ENCODE measurements around the gene NDUFA7.
"Not testable (repeated sequence)": the region's sequence is repeated elsewhere in the genome, so short reads cannot be mapped to it uniquely, and the experiment has no call there.

The NDUFA7 gene

GRCh38 chr19:8265872-8266271 lies 55.3 kb downstream of the NDUFA7 start:
- Histone ChIP-seq H3K9me3 (no peaks in the 10 kb centered on the region), H3K4me3 (ENCODE audit: low read depth in 1 of 2, low read length in 1 of 2) (no peak overlapping the region), H3K27ac (no peak overlapping the region), H3K27me3 (peaks cover 10% of the 10 kb centered on the region), H3K4me1 (ENCODE audit: control insufficient read depth in 1 of 2, insufficient read depth in 1 of 2, low read depth in 1 of 2, low read length in 1 of 2) (peaks cover 5 to 6% of the 10 kb centered on the region in 2 experiments), H3K36me3 (no peaks in the 10 kb centered on the region)
- no peak for TF ChIP-seq CTCF (IDR thresholded peaks at IDR 0.05)

GRCh38 chr19:8264248-8264647 lies 56.9 kb downstream of the NDUFA7 start:
- H3K36me3 ChIP-seq; H3K9me3 ChIP-seq; H3K27me3 ChIP-seq; H3K4me3 ChIP-seq (ENCODE audit: low read depth in 1 of 2, low read length in 1 of 2); H3K27ac ChIP-seq; H3K4me1 ChIP-seq (ENCODE audit: control insufficient read depth in 1 of 2, insufficient read depth in 1 of 2, low read depth in 1 of 2, low read length in 1 of 2): not testable (repeated sequence)

- peaks cover 1% of the 10 kb centered on the region for H3K27me3 ChIP-seq
- H3K9me3 ChIP-seq = no peaks in the 10 kb centered on the region
- H3K4me3 ChIP-seq (ENCODE audit: low read depth in 1 of 2, low read length in 1 of 2) = no peak overlapping the region
- no peak for TF ChIP-seq CTCF (IDR thresholded peaks at IDR 0.05)
- no peaks in the 10 kb centered on the region for H3K4me1 ChIP-seq (ENCODE audit: control insufficient read depth in 1 of 2, insufficient read depth in 1 of 2, low read depth in 1 of 2, low read length in 1 of 2)
- H3K27ac ChIP-seq = no peak overlapping the region
- H3K36me3 ChIP-seq = no peaks in the 10 kb centered on the region
These were observed 58.7 kb downstream of the NDUFA7 start for GRCh38 chr19:8262431-8262830.

- Histone ChIP-seq H3K36me3 (no peaks in the 10 kb centered on the region), H3K27me3 (no peaks in the 10 kb centered on the region), H3K27ac (no peak overlapping the region), H3K4me3 (ENCODE audit: low read depth in 1 of 2, low read length in 1 of 2) (no peak overlapping the region), H3K4me1 (ENCODE audit: control insufficient read depth in 1 of 2, insufficient read depth in 1 of 2, low read depth in 1 of 2, low read length in 1 of 2) (no peaks in the 10 kb centered on the region), H3K9me3 (no peaks in the 10 kb centered on the region)
- no peak for TF ChIP-seq CTCF (IDR thresholded peaks at IDR 0.05)
These were observed 59.3 kb downstream of the NDUFA7 start for GRCh38 chr19:8261881-8262280.

- no peak for TF ChIP-seq CTCF (IDR thresholded peaks at IDR 0.05)
- no peak overlapping the region for H3K27ac ChIP-seq
- no peaks in the 10 kb centered on the region for H3K27me3 ChIP-seq
- H3K4me1 ChIP-seq (ENCODE audit: control insufficient read depth in 1 of 2, insufficient read depth in 1 of 2, low read depth in 1 of 2, low read length in 1 of 2) = no peaks in the 10 kb centered on the region
- H3K36me3 ChIP-seq = no peaks in the 10 kb centered on the region
- H3K9me3 ChIP-seq = no peaks in the 10 kb centered on the region
- H3K4me3 ChIP-seq (ENCODE audit: low read depth in 1 of 2, low read length in 1 of 2) = no peak overlapping the region
These were observed 59.8 kb downstream of the NDUFA7 start for GRCh38 chr19:8261347-8261746.

All from neutrophil (primary cell).